ENCODE measurements around the gene ATP10A. TPM values are rescaled to one million over a fixed set of nuclear protein-coding genes. Genes with fewer than 3 reads are reported as not detected.

Gene ATP10A
- total RNA-seq, 1 experiment from 2014 or later = 3.9 TPM

GRCh38 chr15:25713736-25714537 is 149.2 kb downstream of the ATP10A start:
- TF ChIP-seq, protein P1, sequence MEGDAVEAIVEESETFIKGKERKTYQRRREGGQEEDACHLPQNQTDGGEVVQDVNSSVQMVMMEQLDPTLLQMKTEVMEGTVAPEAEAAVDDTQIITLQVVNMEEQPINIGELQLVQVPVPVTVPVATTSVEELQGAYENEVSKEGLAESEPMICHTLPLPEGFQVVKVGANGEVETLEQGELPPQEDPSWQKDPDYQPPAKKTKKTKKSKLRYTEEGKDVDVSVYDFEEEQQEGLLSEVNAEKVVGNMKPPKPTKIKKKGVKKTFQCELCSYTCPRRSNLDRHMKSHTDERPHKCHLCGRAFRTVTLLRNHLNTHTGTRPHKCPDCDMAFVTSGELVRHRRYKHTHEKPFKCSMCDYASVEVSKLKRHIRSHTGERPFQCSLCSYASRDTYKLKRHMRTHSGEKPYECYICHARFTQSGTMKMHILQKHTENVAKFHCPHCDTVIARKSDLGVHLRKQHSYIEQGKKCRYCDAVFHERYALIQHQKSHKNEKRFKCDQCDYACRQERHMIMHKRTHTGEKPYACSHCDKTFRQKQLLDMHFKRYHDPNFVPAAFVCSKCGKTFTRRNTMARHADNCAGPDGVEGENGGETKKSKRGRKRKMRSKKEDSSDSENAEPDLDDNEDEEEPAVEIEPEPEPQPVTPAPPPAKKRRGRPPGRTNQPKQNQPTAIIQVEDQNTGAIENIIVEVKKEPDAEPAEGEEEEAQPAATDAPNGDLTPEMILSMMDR (conservative IDR thresholded peaks at IDR 0.05) = no peak
- WGBS (ENCODE audit: extremely low coverage, insufficient read length, low lambda C conversion rate) = no CpG with 5 or more reads among the region's 35 CpGs
- no peak overlapping the region for H2BK12ac ChIP-seq (ENCODE audit: insufficient read length, low read depth, low read length)
- Mint-ChIP-seq H3K27ac (no peak overlapping the region; a peak in 1 of 7 replicates), H3K27me3 (ENCODE audit: low read depth) (no peaks in the 10 kb centered on the region), H3K36me3 (ENCODE audit: insufficient read depth in 1 of 3, low read depth in 3 of 3) (peaks cover 0 to 1% (median 0%) of the 10 kb centered on the region in 3 experiments; a peak in 1 of 7 replicates), H3K4me3 (no peak overlapping the region), H3K9me3 (no peaks in the 10 kb centered on the region), H3K4me1 (peaks cover 0 to 4% of the 10 kb centered on the region in 2 experiments; a peak in 1 of 4 replicates)
- no peaks in the 10 kb centered on the region for H3K27me3 ChIP-seq (ENCODE audit: insufficient read depth, low read length)
- H2BK120ac ChIP-seq (ENCODE audit: low read depth, low read length, poor library complexity, severe bottlenecking) = no peak overlapping the region
- H4K91ac ChIP-seq (ENCODE audit: insufficient read length, low read depth, low read length) = no peak overlapping the region
- H4K8ac ChIP-seq (replicated peaks; ENCODE audit: insufficient read length, low read depth, low read length) = no peak overlapping the region
- H3K9ac ChIP-seq (ENCODE audit: extremely low read depth, insufficient read length, low read length) = no peak overlapping the region
- no peak overlapping the region for H3K23ac ChIP-seq (ENCODE audit: insufficient read length, low read depth, low read length)
- no peak overlapping the region for H2AFZ ChIP-seq (ENCODE audit: low read length)
- no peaks in the 10 kb centered on the region for H4K20me1 ChIP-seq (ENCODE audit: control insufficient read depth, insufficient read depth, insufficient read length)
- no peak overlapping the region for H3K27ac ChIP-seq (ENCODE audit: insufficient read length, low read depth, low read length)
- no peak overlapping the region for H2BK20ac ChIP-seq (ENCODE audit: low read depth, low read length, poor library complexity, severe bottlenecking)
- H3T11ph ChIP-seq (ENCODE audit: low read length) = no peak overlapping the region
- no peak overlapping the region for H2BK15ac ChIP-seq (ENCODE audit: low read depth, low read length)
- no peak overlapping the region for H3K4me2 ChIP-seq (ENCODE audit: insufficient read depth, insufficient read length, low read length)
- H3K23me2 ChIP-seq (ENCODE audit: insufficient read length, low read depth, low read length, poor library complexity, severe bottlenecking) = no peaks in the 10 kb centered on the region
- H3K79me2 ChIP-seq (ENCODE audit: insufficient read depth, low read length) = no peaks in the 10 kb centered on the region
- DNase-seq = no peak
- no peak overlapping the region for H3K14ac ChIP-seq (ENCODE audit: insufficient read depth, low read length)
- no peak overlapping the region for H3K18ac ChIP-seq (ENCODE audit: insufficient read length, low read depth, low read length)
- no peaks in the 10 kb centered on the region for H3K9me3 ChIP-seq (ENCODE audit: control insufficient read depth, low read depth, low read length)
- H3K56ac ChIP-seq (ENCODE audit: insufficient read length, low read depth, low read length) = no peak overlapping the region
- no peaks in the 10 kb centered on the region for H3K4me1 ChIP-seq (ENCODE audit: insufficient read depth, low read length)
- H3K4ac ChIP-seq (ENCODE audit: low read depth, low read length) = no peak overlapping the region
- no peak overlapping the region for H2BK5ac ChIP-seq (ENCODE audit: insufficient read length, low read length)
- H3K79me1 ChIP-seq (ENCODE audit: insufficient read depth, low read depth, low read length, poor library complexity, severe bottlenecking) = no peaks in the 10 kb centered on the region
- no peak overlapping the region for H2AK5ac ChIP-seq (ENCODE audit: insufficient read length, low read length)
- no peak overlapping the region for H4K5ac ChIP-seq (ENCODE audit: insufficient read length, low read depth, low read length)
